Measurements from ENCODE around the gene FDPS. TPM values are rescaled to one million over a fixed set of nuclear protein-coding genes. Genes with fewer than 3 reads are reported as not detected.

The FDPS gene
- total RNA-seq, 1 donor from 2014 or later: 215 TPM

DNA sequence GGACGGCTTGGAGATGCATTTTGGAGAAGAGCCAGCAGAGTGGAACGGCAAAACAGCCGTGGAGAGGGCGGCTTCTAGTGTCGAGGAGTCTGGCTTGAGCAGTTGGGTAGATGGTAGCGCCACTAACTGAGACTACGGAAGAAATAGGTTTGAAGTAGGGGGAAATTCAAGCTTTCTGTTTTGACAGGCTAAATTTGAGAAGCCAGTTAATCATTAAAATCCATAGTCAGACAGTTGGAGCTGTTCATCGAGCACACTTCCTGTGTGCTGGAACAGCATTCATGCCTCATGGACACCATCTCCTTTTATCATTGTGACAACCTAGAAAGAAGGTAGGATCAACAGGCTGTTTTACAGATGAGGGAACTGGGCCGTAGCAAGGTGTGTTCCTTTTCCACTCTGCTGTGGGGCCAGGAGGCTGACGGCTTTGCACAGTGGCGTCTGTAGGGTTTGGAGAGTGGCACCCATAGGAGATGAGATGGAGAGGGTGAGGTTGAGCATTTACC, 4.1 kb upstream of the FDPS start:
- Histone ChIP-seq H3K36me3 (no peaks in the 10 kb centered on the region), H3K27ac (no peak overlapping the region), H3K9me3 (ENCODE audit: low read depth) (no peaks in the 10 kb centered on the region), H3K4me2 (no peak overlapping the region), H3F3A (ENCODE audit: low read depth) (peaks cover 22% of the 10 kb centered on the region), H3K4me3 (no peak overlapping the region), H3K79me2 (ENCODE audit: low read depth) (peaks cover 9% of the 10 kb centered on the region), H2AFZ (replicated peaks) (no peak overlapping the region), H3K27me3 (no peaks in the 10 kb centered on the region), H3K9ac (no peak overlapping the region), H4K20me1 (ENCODE audit: low read depth) (no peaks in the 10 kb centered on the region), H3K4me1 (peaks cover 3% of the 10 kb centered on the region)
- Mint-ChIP-seq H3K4me1 (peaks cover 28% of the 10 kb centered on the region), H3K36me3 (no peaks in the 10 kb centered on the region), H3K27ac (peak overlapping the region; percentile 88), H3K4me3 (no peak overlapping the region), H3K9me3 (no peaks in the 10 kb centered on the region), H3K27me3 (ENCODE audit: insufficient read depth, low read depth) (peaks cover 7% of the 10 kb centered on the region)
- TF ChIP-seq EZH2 (IDR thresholded peaks at IDR 0.05): no peak
- TF ChIP-seq, protein P1, sequence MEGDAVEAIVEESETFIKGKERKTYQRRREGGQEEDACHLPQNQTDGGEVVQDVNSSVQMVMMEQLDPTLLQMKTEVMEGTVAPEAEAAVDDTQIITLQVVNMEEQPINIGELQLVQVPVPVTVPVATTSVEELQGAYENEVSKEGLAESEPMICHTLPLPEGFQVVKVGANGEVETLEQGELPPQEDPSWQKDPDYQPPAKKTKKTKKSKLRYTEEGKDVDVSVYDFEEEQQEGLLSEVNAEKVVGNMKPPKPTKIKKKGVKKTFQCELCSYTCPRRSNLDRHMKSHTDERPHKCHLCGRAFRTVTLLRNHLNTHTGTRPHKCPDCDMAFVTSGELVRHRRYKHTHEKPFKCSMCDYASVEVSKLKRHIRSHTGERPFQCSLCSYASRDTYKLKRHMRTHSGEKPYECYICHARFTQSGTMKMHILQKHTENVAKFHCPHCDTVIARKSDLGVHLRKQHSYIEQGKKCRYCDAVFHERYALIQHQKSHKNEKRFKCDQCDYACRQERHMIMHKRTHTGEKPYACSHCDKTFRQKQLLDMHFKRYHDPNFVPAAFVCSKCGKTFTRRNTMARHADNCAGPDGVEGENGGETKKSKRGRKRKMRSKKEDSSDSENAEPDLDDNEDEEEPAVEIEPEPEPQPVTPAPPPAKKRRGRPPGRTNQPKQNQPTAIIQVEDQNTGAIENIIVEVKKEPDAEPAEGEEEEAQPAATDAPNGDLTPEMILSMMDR (IDR thresholded peaks at IDR 0.05): no peak
- DNase-seq (ENCODE audit: low spot score): no peak

DNA sequence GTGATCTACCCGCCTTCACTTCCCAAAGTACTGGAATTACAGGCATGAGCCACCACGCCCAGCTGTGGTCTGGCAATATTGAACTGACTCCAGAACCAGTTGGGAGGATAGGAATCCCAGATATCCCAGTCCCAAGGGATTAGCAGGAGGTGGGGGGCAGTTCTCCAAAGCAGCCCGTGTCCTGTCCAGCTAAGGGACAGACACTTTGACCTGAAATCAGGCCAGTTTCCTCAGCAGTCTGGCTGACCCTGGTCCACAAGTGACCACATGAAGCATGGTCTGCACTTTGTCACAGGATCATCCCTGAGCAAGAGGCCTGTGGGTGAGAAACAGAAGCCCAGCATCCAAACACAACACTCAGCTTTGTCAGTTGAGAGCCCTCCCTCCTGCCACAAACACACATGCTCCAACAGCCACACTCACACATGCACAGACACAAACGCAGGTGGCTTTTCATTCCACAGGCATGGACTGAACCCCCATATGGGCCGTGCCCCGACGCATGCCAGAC, 2.7 kb upstream of the FDPS start:
- Histone ChIP-seq H3F3A (ENCODE audit: low read depth) (peaks cover 22% of the 10 kb centered on the region), H3K79me2 (ENCODE audit: low read depth) (peaks cover 22% of the 10 kb centered on the region), H3K4me2 (no peak overlapping the region), H2AFZ (replicated peaks) (no peak overlapping the region), H3K9me3 (ENCODE audit: low read depth) (no peaks in the 10 kb centered on the region), H3K27me3 (no peaks in the 10 kb centered on the region), H3K4me1 (peaks cover 14% of the 10 kb centered on the region), H3K4me3 (no peak overlapping the region), H3K36me3 (no peaks in the 10 kb centered on the region), H4K20me1 (ENCODE audit: low read depth) (peaks cover 9% of the 10 kb centered on the region), H3K9ac (no peak overlapping the region), H3K27ac (no peak overlapping the region)
- no peak for DNase-seq (ENCODE audit: low spot score)
- Mint-ChIP-seq H3K4me3 (no peak overlapping the region), H3K27ac (peak overlapping the region; percentile 61), H3K4me1 (peaks cover 38% of the 10 kb centered on the region), H3K27me3 (ENCODE audit: insufficient read depth, low read depth) (peaks cover 9% of the 10 kb centered on the region), H3K9me3 (no peaks in the 10 kb centered on the region), H3K36me3 (peaks cover 3% of the 10 kb centered on the region)
- TF ChIP-seq EZH2 (IDR thresholded peaks at IDR 0.05): no peak
- no peak for TF ChIP-seq EZH2phosphoT487 (IDR thresholded peaks at IDR 0.05)
- TF ChIP-seq, protein P1 (IDR thresholded peaks at IDR 0.05): no peak

DNA sequence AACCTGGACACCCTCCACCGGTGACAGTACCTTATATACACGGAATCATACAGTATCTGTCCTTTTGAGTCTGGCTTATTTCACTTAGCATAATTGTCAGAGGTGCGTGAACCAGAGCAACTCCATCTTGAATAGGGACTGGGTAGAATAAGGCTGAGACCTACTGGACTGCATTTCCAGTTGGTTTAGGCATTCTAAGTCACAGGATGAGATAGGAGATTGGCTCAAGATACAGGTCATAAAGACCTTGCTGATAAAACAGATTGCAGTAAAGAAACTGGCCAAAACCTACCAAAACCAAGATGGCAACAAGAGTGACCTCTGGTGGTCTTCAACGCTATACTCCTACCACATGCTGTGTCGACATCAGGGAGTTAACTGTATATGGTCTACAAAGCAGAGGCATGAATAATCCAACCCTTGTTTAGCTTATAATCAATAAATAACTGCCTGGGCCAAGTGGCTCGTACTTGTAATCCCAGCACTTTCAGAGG, 1.4 kb upstream of the FDPS start:
- Histone ChIP-seq H3K36me3 (no peaks in the 10 kb centered on the region), H4K20me1 (ENCODE audit: low read depth) (peaks cover 22% of the 10 kb centered on the region), H3K79me2 (ENCODE audit: low read depth) (peaks cover 36% of the 10 kb centered on the region), H3K4me2 (no peak overlapping the region), H3K27ac (peak overlapping the region; percentile 97), H3K9me3 (ENCODE audit: low read depth) (no peaks in the 10 kb centered on the region), H3K4me1 (peaks cover 14% of the 10 kb centered on the region), H3K4me3 (no peak overlapping the region), H2AFZ (replicated peaks) (no peak overlapping the region), H3K9ac (no peak overlapping the region), H3K27me3 (no peaks in the 10 kb centered on the region), H3F3A (ENCODE audit: low read depth) (peaks cover 22% of the 10 kb centered on the region)
- TF ChIP-seq, protein P1 (IDR thresholded peaks at IDR 0.05): peak; percentile 52
- TF ChIP-seq EZH2phosphoT487 (IDR thresholded peaks at IDR 0.05): no peak
- Mint-ChIP-seq H3K27me3 (ENCODE audit: insufficient read depth, low read depth) (peaks cover 12% of the 10 kb centered on the region), H3K9me3 (no peaks in the 10 kb centered on the region), H3K4me3 (peak overlapping the region; percentile 67), H3K36me3 (peaks cover 13% of the 10 kb centered on the region), H3K4me1 (peaks cover 50% of the 10 kb centered on the region), H3K27ac (peak overlapping the region; percentile 61)
- DNase-seq (ENCODE audit: low spot score): peak; percentile 69

Data from neural progenitor cell (in vitro differentiated cells).